Measurements from ENCODE around the gene GRAP2. TPM values are rescaled to one million over a fixed set of nuclear protein-coding genes. Genes with fewer than 3 reads are reported as not detected.

GRAP2 gene
- total and polyA plus RNA-seq, 2 of the 8 experiments (the other 6 are each of a cell fraction or from before 2014, with no cell fraction given): 0.08 TPM; not detected in 1

GRCh38 chr22:39913886-39914285, 13.0 kb downstream of the GRAP2 start (continued):
- no peak for TF ChIP-seq TAF1 (IDR thresholded peaks at IDR 0.05; ENCODE audit: low read depth, low read length)
- TF ChIP-seq CBX5 (IDR thresholded peaks at IDR 0.05; ENCODE audit: low read depth, low read length): no peak
- TF ChIP-seq JUN (IDR thresholded peaks at IDR 0.05; ENCODE audit: low read depth, low read length): no peak
- TF ChIP-seq CEBPB (IDR thresholded peaks at IDR 0.05; ENCODE audit: low read depth, low read length): no peak
- TF ChIP-seq YY1 (IDR thresholded peaks at IDR 0.05; ENCODE audit: low read depth, low read length): no peak
- no peak for TF ChIP-seq EP300 (IDR thresholded peaks at IDR 0.05; ENCODE audit: borderline replicate concordance in 1 of 2, low read depth in 2 of 2, low read length in 2 of 2)

Data from H1 (cell line).